Stimulated activated CD4-positive, alpha-beta T cell treated with anti-CD3 and anti-CD28 coated beads, Interleukin-4, amount 100 ng/mL, for 1 hour (primary cell): ENCODE results near the gene PLCB4.
"Not testable (repeated sequence)": the region's sequence is repeated elsewhere in the genome, so short reads cannot be mapped to it uniquely, and the experiment has no call there.

Experiments
- DNase-seq: peaks from one replicate; pipeline ENCODE4 v3.0.0-alpha.2; 2020

Gene PLCB4

GRCh38 chr20:9145142-9145541 lies 76.3 kb downstream of the PLCB4 start:
- DNase-seq, result no peak

GRCh38 chr20:9146649-9147048 lies 77.8 kb downstream of the PLCB4 start:
- DNase-seq, result no peak

- DNase-seq, result no peak
These were observed 78.7 kb downstream of the PLCB4 start for GRCh38 chr20:9147547-9148024.

- no peak for DNase-seq
These were observed 79.4 kb downstream of the PLCB4 start for GRCh38 chr20:9148291-9148690.

- no peak for DNase-seq
These were observed 80.2 kb downstream of the PLCB4 start for GRCh38 chr20:9149087-9149486.

GRCh38 chr20:9149796-9150195 lies 80.9 kb downstream of the PLCB4 start:
- no peak for DNase-seq

GRCh38 chr20:9150679-9151078 lies 81.8 kb downstream of the PLCB4 start:
- DNase-seq, result no peak

GRCh38 chr20:9152139-9152538 lies 83.3 kb downstream of the PLCB4 start:
- DNase-seq, result not testable (repeated sequence)

- no peak for DNase-seq
These were observed 85.7 kb downstream of the PLCB4 start for GRCh38 chr20:9154464-9155024.

GRCh38 chr20:9156529-9157280 lies 87.8 kb downstream of the PLCB4 start:
- no peak for DNase-seq

- DNase-seq, result no peak
These were observed 91.4 kb downstream of the PLCB4 start for GRCh38 chr20:9160331-9160730.

- no peak for DNase-seq
These were observed 91.9 kb downstream of the PLCB4 start for GRCh38 chr20:9160757-9161156.

- no peak for DNase-seq
These were observed 92.4 kb downstream of the PLCB4 start for GRCh38 chr20:9161311-9161710.

GRCh38 chr20:9163251-9163650 lies 94.4 kb downstream of the PLCB4 start:
- no peak for DNase-seq

GRCh38 chr20:9163995-9164394 lies 95.1 kb downstream of the PLCB4 start:
- no peak for DNase-seq

- no peak for DNase-seq
These were observed 96.4 kb downstream of the PLCB4 start for GRCh38 chr20:9165261-9165660.

GRCh38 chr20:9166153-9166780 lies 97.4 kb downstream of the PLCB4 start:
- no peak for DNase-seq

- DNase-seq, result no peak
These were observed 100.5 kb downstream of the PLCB4 start for GRCh38 chr20:9169409-9169808.

- DNase-seq, result no peak
These were observed 104.0 kb downstream of the PLCB4 start for GRCh38 chr20:9172851-9173250.

GRCh38 chr20:9177278-9177677 lies 108.4 kb downstream of the PLCB4 start:
- no peak for DNase-seq

- DNase-seq, result no peak
These were observed 110.4 kb downstream of the PLCB4 start for GRCh38 chr20:9179193-9179802.

- DNase-seq, result no peak
These were observed 111.0 kb downstream of the PLCB4 start for GRCh38 chr20:9179867-9180266.

GRCh38 chr20:9180481-9181257 lies 111.8 kb downstream of the PLCB4 start:
- no peak for DNase-seq
